ENCODE data around the gene PROSER1. TPM values are rescaled to one million over a fixed set of nuclear protein-coding genes. Genes with fewer than 3 reads are reported as not detected.

Gene PROSER1
- total and polyA plus RNA-seq, 9 of the 15 experiments (the other 6 are each of a cell fraction or from before 2014, with no cell fraction given) = 9.2 to 36.2 (median 10.4) TPM

- WGBS (ENCODE audit: insufficient coverage, low coverage, missing lambda C conversion rate) = 90% methylated on average over 2 of the region's 2 CpGs
- Histone ChIP-seq H3K36me3 (ENCODE audit: control insufficient read depth, insufficient read depth, low read length) (peaks cover 85% of the 10 kb centered on the region), H3K27me3 (ENCODE audit: control insufficient read depth in 2 of 2, insufficient read depth in 2 of 2, low read length in 2 of 2) (no peaks in the 10 kb centered on the region), H3K4me1 (replicated peaks in 1 of 2; ENCODE audit: control insufficient read depth in 2 of 2, insufficient read depth in 2 of 2, low read length in 2 of 2) (no peaks in the 10 kb centered on the region), H4K20me1 (replicated peaks; ENCODE audit: control insufficient read depth, insufficient read depth, low read length) (no peaks in the 10 kb centered on the region), H3K4me2 (ENCODE audit: insufficient read depth, low read length) (no peak overlapping the region), H3K9me1 (ENCODE audit: control insufficient read depth, insufficient read depth, low read length) (no peaks in the 10 kb centered on the region), H3K4me3 (no peak overlapping the region), H3K9ac (ENCODE audit: insufficient read depth in 1 of 2, low read depth in 2 of 2, low read length in 2 of 2) (no peak overlapping the region), H3K9me3 (replicated peaks; ENCODE audit: control insufficient read depth, insufficient read depth, low read depth, low read length) (no peaks in the 10 kb centered on the region), H2AFZ (ENCODE audit: low read depth, low read length) (no peak overlapping the region), H3K79me2 (ENCODE audit: control insufficient read depth, insufficient read depth, low read length) (0 out of 3 replicates have a peak, but pooled peaks cover under 1% of the 10 kb centered on the region), H3K27ac (ENCODE audit: extremely low read depth, low read depth, low read length) (no peak overlapping the region)
- in situ Hi-C loops (cut with MboI) (no loop called here), intact Hi-C loops (cut with micrococcal nuclease) (no loop called here)
- ATAC-seq (no peak), DNase-seq (ENCODE audit: extremely low read depth in 1 of 4, low spot score in 3 of 4) (no peak), FAIRE-seq (no peak)
- ChIA-PET POLR2A (no interaction called here), CTCF (ENCODE audit: low intra/inter-chr PET ratio) (no interaction called here)
- BruUV-seq (replicated peaks) = no TSS peak
- TF ChIP-seq HNRNPLL (IDR thresholded peaks at IDR 0.05; ENCODE audit: low read depth, low read length, poor library complexity, severe bottlenecking) (no peak), YBX1 (IDR thresholded peaks at IDR 0.05) (no peak), HEY1 (CRISPR knock-in tag; IDR thresholded peaks at IDR 0.05; ENCODE audit: borderline replicate concordance) (no peak), POLR2B (IDR thresholded peaks at IDR 0.05; ENCODE audit: low read depth, partially characterized antibody) (no peak), SIRT6 (IDR thresholded peaks at IDR 0.05; ENCODE audit: low read depth, low read length) (no peak), ZNF121 (CRISPR knock-in tag; conservative IDR thresholded peaks at IDR 0.05) (no peak), CEBPG (CRISPR knock-in tag; IDR thresholded peaks at IDR 0.05) (no peak), CEBPG (tag; conservative IDR thresholded peaks at IDR 0.05 in 1 of 2, IDR thresholded peaks at IDR 0.05 in 1 of 2) (no peak), USF1 (CRISPR knock-in tag; IDR thresholded peaks at IDR 0.05) (no peak), BRF1 (IDR thresholded peaks at IDR 0.05; ENCODE audit: borderline replicate concordance, extremely low read depth, insufficient read length) (no peak), FOXM1 (IDR thresholded peaks at IDR 0.05; ENCODE audit: low read depth) (no peak), FOXM1 (CRISPR knock-in tag; IDR thresholded peaks at IDR 0.05; ENCODE audit: low read depth) (no peak), POLR2H (tag; IDR thresholded peaks at IDR 0.05; ENCODE audit: low read depth) (no peak), E2F6 (IDR thresholded peaks at IDR 0.05; ENCODE audit: borderline replicate concordance in 1 of 2, extremely low read depth in 1 of 2, insufficient read depth in 1 of 2, insufficient read length in 1 of 2, low read depth in 1 of 2, low read length in 1 of 2, poor library complexity in 1 of 2, severe bottlenecking in 1 of 2) (no peak), MCM5 (IDR thresholded peaks at IDR 0.05; ENCODE audit: low read depth) (no peak), TCF7L2 (IDR thresholded peaks at IDR 0.05; ENCODE audit: low read depth, low read length) (no peak)
- TF ChIP-seq, protein P1, sequence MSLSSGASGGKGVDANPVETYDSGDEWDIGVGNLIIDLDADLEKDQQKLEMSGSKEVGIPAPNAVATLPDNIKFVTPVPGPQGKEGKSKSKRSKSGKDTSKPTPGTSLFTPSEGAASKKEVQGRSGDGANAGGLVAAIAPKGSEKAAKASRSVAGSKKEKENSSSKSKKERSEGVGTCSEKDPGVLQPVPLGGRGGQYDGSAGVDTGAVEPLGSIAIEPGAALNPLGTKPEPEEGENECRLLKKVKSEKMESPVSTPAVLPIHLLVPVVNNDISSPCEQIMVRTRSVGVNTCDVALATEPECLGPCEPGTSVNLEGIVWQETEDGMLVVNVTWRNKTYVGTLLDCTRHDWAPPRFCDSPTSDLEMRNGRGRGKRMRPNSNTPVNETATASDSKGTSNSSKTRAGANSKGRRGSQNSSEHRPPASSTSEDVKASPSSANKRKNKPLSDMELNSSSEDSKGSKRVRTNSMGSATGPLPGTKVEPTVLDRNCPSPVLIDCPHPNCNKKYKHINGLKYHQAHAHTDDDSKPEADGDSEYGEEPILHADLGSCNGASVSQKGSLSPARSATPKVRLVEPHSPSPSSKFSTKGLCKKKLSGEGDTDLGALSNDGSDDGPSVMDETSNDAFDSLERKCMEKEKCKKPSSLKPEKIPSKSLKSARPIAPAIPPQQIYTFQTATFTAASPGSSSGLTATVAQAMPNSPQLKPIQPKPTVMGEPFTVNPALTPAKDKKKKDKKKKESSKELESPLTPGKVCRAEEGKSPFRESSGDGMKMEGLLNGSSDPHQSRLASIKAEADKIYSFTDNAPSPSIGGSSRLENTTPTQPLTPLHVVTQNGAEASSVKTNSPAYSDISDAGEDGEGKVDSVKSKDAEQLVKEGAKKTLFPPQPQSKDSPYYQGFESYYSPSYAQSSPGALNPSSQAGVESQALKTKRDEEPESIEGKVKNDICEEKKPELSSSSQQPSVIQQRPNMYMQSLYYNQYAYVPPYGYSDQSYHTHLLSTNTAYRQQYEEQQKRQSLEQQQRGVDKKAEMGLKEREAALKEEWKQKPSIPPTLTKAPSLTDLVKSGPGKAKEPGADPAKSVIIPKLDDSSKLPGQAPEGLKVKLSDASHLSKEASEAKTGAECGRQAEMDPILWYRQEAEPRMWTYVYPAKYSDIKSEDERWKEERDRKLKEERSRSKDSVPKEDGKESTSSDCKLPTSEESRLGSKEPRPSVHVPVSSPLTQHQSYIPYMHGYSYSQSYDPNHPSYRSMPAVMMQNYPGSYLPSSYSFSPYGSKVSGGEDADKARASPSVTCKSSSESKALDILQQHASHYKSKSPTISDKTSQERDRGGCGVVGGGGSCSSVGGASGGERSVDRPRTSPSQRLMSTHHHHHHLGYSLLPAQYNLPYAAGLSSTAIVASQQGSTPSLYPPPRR (CRISPR knock-in tag; IDR thresholded peaks at IDR 0.05; ENCODE audit: borderline replicate concordance) = no peak
These were observed 12.5 kb downstream of the PROSER1 start for GRCh38 chr13:39025433-39025839.
